Stimulated activated CD8-positive, alpha-beta memory T cell treated with anti-CD3 and anti-CD28 coated beads, Interleukin-2, amount 100 ng/mL, for 1 hour (primary cell): ENCODE measurements around the gene SLC66A3.
"Not testable (repeated sequence)": the region's sequence is repeated elsewhere in the genome, so short reads cannot be mapped to it uniquely, and the experiment has no call there.

Experiments used
- DNase-seq, 2 donors: peaks; one replicate each; pipeline ENCODE4 v3.0.0-alpha.2; 2020; ENCODE audit warnings: low read depth in 2 of 2

The SLC66A3 gene

GRCh38 chr2:11163439-11164317, 8.4 kb downstream of the SLC66A3 start:
- DNase-seq = no peak

GRCh38 chr2:11165046-11165445, 9.8 kb downstream of the SLC66A3 start:
- not testable (repeated sequence) for DNase-seq

- DNase-seq = no peak
Observed at GRCh38 chr2:11166476-11166875, 11.2 kb downstream of the SLC66A3 start.

- DNase-seq = no peak
Observed at GRCh38 chr2:11168488-11168887, 13.2 kb downstream of the SLC66A3 start.

GRCh38 chr2:11169333-11169732, 14.1 kb downstream of the SLC66A3 start:
- DNase-seq = no peak

GRCh38 chr2:11174222-11174621, 19.0 kb downstream of the SLC66A3 start:
- DNase-seq = no peak

- DNase-seq = no peak
Observed at GRCh38 chr2:11175293-11175795, 20.1 kb downstream of the SLC66A3 start.

GRCh38 chr2:11177871-11178690, 22.8 kb downstream of the SLC66A3 start:
- DNase-seq = no peak

- DNase-seq = no peak
Observed at GRCh38 chr2:11179196-11179595, 23.9 kb downstream of the SLC66A3 start.

- no peak for DNase-seq
Observed at GRCh38 chr2:11179899-11180298, 24.6 kb downstream of the SLC66A3 start.

- no peak for DNase-seq
Observed at GRCh38 chr2:11180653-11181052, 25.4 kb downstream of the SLC66A3 start.

- DNase-seq = no peak
Observed at GRCh38 chr2:11182951-11183350, 27.7 kb downstream of the SLC66A3 start.

GRCh38 chr2:11186145-11186544, 30.9 kb downstream of the SLC66A3 start:
- DNase-seq = no peak

- DNase-seq = no peak
Observed at GRCh38 chr2:11187083-11187619, 31.9 kb downstream of the SLC66A3 start.

GRCh38 chr2:11187731-11188130, 32.5 kb downstream of the SLC66A3 start:
- DNase-seq = no peak

- DNase-seq = no peak
Observed at GRCh38 chr2:11196246-11196645, 41.0 kb downstream of the SLC66A3 start.

- no peak for DNase-seq
Observed at GRCh38 chr2:11200651-11201050, 45.4 kb downstream of the SLC66A3 start.

- DNase-seq = no peak
Observed at GRCh38 chr2:11201969-11202368, 46.7 kb downstream of the SLC66A3 start.

GRCh38 chr2:11203480-11203879, 48.2 kb downstream of the SLC66A3 start:
- DNase-seq = no peak

GRCh38 chr2:11208083-11208482, 52.8 kb downstream of the SLC66A3 start:
- no peak for DNase-seq

GRCh38 chr2:11212645-11213044, 57.4 kb downstream of the SLC66A3 start:
- DNase-seq = no peak

GRCh38 chr2:11213090-11213638, 57.9 kb downstream of the SLC66A3 start:
- DNase-seq = no peak
